GM10248 (cell line): Measurements from ENCODE around the gene TFE3.

Experiments
- CTCF ChIA-PET: fragments of 300-600 bp; sonication (Branson Sonifier 250); formaldehyde crosslinking; extraction: SDS; loops from one replicate; lab custom pipeline; 2021; ENCODE audit warnings: antibody characterized with exemption; lab: Yijun Ruan, JAX
- POLR2A ChIA-PET: fragments of 350-650 bp; sonication (Branson Sonifier 250); formaldehyde crosslinking; extraction: SDS; loops from one replicate; lab custom pipeline; 2020; ENCODE audit warnings: antibody characterized with exemption; lab: Yijun Ruan, JAX
- DNase-seq: peaks from one replicate; pipeline ENCODE4 v3.0.0; 2012; ENCODE audit errors: extremely low spot score
- TF ChIP-seq, protein P1 (sequence below): IDR thresholded peaks from 2 replicates; pipeline ENCODE4 v1.5.1; 2012; ENCODE audit warnings: mild to moderate bottlenecking, low read depth; ENCODE audit errors: extremely low read depth, missing control alignments, control extremely low read depth

The TFE3 gene

DNA sequence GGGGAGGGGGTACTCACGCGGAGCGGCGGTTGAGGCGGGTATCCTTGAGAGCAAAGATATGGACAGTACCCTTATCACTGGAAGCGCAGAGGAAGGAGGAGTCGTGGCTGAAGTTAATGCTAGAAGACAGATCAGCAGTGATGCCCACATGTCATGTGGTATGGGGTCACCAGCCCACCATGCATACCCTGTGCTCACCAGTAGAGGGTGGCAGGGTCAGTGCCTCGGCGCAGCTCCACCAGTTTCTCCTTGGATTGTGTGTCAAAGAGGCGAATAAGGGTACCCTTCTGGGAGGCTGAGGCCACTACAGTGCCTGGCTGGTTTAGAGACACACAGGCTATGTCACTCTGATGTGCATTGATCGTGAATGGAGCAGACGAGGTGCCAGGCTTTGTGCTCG lies 32.2 kb upstream of the TFE3 start:
- ChIA-PET CTCF (no interaction called here), POLR2A (no interaction called here)
- TF ChIP-seq, protein P1, sequence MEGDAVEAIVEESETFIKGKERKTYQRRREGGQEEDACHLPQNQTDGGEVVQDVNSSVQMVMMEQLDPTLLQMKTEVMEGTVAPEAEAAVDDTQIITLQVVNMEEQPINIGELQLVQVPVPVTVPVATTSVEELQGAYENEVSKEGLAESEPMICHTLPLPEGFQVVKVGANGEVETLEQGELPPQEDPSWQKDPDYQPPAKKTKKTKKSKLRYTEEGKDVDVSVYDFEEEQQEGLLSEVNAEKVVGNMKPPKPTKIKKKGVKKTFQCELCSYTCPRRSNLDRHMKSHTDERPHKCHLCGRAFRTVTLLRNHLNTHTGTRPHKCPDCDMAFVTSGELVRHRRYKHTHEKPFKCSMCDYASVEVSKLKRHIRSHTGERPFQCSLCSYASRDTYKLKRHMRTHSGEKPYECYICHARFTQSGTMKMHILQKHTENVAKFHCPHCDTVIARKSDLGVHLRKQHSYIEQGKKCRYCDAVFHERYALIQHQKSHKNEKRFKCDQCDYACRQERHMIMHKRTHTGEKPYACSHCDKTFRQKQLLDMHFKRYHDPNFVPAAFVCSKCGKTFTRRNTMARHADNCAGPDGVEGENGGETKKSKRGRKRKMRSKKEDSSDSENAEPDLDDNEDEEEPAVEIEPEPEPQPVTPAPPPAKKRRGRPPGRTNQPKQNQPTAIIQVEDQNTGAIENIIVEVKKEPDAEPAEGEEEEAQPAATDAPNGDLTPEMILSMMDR: no peak
- no peak for DNase-seq

DNA sequence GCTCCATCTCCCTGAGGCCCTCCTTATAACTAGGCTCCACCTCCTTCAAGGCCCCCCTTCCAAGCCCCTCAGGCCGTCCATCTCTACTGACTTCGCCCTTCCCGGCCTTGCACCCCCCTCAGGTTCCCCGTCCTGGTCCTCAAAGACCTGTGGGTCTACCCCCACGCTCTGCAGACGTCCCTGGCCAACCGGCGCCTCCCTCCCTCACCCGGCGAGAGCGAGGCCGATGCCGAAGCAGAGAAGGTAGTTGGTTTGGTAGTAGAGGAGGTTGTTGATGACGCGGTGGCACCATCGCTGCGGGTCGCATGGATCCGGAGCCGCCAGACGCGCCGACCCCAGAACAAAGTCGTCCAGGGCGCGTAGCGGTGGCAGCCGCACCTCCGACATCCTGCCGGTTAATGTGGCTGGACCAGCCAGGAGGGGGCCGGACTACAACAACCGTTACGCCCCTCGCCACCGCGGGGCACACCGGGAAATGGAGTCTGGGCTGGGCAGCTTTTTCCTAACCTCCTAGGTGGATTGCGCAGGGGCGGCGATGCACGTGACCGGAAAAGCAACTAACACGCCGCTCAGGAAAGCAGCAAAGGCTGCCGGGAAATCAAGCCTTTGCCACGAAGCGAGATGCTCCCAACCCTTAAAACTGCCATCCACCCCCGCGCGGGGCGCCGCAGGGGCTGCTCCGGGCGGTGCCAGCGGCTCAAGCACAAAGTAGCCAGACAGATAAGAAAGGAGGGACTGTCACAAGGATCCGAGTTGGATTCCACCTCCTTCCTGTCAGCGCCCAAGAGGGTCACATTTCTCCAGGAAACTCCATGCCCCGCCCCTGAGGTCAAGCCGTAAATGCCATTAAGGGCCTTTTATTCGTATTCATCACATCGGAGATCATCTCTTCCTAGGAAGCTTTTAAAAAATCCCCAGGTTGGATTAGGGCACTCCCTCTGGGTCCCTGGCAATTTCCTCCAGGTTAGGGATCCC lies 30.7 kb upstream of the TFE3 start, which contains the start of gene PRAF2:
Gene PRAF2 (minus strand): TSS at position 402 of the 975 bp plus-strand sequence. CDS start 15 bp downstream, at position 387.
- TF ChIP-seq, protein P1: no peak
- POLR2A ChIA-PET: interaction anchor here (0.7 kb wide), 1 partner anchor 82 kb away, joined by 3 read pairs; no protein-coding TSS in a partner anchor
- peak; percentile 87 for DNase-seq
- CTCF ChIA-PET: no interaction called here

DNA sequence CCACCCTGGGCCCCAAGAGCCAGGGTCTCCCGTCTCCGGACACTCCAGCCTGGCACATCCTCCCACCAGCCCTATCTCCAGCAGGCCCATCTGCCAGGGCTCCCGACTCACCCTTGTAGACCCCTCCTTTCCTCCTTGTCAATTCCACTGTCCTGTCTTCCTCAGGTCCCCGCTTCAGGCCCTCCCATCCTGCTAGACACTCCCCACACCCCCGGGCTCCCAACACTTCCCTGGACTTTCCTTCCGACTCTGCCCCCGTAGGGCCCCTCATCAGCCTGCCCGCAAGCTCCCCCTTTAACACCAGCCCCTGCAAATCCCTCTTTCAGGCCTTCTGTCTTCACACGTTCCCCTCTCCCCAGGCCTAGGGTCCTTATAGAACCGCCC lies 29.5 kb upstream of the TFE3 start:
- DNase-seq: no peak
- ChIA-PET POLR2A (no interaction called here), CTCF (no interaction called here)

DNA sequence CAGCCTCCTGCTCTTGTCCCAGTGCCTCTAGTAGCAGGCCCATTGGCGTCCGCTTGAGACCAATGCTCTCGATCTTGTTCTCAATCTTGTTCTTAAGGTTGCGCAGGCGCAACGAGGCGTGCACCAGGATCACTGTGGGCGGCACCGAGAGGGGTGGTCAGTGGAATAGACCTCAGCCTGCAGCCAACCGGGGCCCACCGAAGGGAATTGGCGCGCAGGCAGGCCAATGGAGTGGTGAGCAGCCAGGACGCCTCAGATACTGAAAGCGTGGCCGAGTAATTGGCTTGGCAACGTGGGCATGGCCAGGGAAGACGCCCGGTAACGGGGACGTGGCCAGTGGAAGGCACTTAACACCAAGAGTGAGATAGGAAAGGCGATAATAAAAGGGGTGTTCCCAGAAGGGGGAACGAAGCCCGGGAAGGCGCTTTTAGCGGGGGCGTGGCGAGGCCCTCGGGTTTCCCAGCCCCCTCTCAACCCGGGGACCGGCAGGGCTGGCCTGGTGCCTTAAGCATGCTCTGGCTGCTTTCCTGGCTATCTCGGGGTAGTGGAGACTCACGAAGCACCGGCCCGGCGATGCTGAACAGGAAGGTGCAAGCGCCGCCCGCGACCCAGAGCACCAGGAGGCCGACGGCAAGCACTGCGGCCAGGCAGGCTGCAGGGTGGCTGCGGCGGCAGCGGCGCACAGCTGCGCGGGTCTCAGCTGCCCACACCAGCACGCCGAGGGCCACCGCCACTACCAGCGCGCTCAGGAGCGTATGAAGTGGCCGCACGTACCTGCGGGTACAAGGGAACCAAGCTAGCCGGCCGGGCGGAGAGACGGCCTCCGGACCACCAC lies 28.9 kb upstream of the TFE3 start:
- POLR2A ChIA-PET: no interaction called here

More for the DNA sequence above, 29.5 kb upstream of the TFE3 start:
- TF ChIP-seq, protein P1: no peak

DNA sequence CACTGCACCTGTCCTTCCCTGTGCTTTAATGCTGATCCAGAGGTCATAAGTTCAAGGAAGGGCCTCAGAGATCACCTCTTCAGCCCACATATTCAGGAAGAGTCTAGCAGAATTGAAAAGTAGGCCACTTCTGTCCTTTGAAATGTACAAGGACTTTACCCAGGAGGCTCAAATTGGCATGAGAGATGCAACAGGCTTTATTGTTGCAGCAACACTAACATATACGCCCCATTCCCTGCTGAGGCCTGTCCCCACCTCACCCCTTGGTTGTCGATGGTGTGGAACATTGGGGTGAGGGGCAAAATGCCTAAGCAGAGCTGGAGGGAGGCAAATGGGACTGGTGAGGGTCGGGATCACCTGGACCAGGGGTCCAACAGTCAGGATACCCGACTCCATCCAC lies 27.8 kb upstream of the TFE3 start:
- TF ChIP-seq, protein P1: no peak
- CTCF ChIA-PET: interaction anchor here (0.8 kb wide), 1 partner anchor 27 kb away, joined by 3 read pairs; no protein-coding TSS in a partner anchor
- DNase-seq: no peak
- POLR2A ChIA-PET: no interaction called here

More for the DNA sequence above, 28.9 kb upstream of the TFE3 start:
- TF ChIP-seq, protein P1: no peak
- CTCF ChIA-PET: no interaction called here
- no peak for DNase-seq

DNA sequence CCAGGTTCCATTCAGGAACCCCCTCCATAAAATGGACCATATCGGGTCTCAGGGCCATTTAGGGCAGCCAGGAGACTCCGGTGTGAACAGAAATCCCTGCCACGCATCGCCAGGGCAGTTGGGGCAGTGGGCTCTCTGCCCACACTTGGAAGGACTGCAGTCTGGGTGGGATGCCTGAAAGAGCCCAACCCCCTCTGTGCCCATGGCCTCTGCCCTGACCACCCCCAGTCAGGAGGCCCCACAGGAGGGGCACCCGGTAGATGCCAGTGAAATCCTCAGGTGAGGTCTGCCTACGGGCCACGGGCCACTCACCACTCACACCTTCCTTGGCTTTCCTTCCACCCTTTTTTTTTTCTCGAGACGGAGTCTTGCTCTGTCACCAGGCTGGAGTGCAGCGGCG lies 25.9 kb upstream of the TFE3 start:
- DNase-seq: no peak
- ChIA-PET POLR2A (no interaction called here), CTCF (interaction anchor here (1.5 kb wide), 1 partner anchor 11 kb away, joined by 4 read pairs; the partner anchor contains the start of gene WDR45)
- TF ChIP-seq, protein P1: no peak
